Spleen (tissue), 7 donors: ENCODE data around the gene TMC7.
"Not testable (repeated sequence)": the region's sequence is repeated elsewhere in the genome, so short reads cannot be mapped to it uniquely, and the experiment has no call there.

Experiments
- POLR2A ChIP-seq, 3 donors: fragments of 450-650 bp; IDR thresholded peaks; one replicate each; pipeline ENCODE4 v1.5.1; 2017; ENCODE audit warnings: antibody characterized with exemption in 3 of 3, mild to moderate bottlenecking in 1 of 3
- POLR2AphosphoS5 ChIP-seq, 3 donors: sonication (generic); formaldehyde crosslinking; IDR thresholded peaks; one replicate each; pipeline ENCODE4 v1.5.1; 2017; ENCODE audit warnings: antibody characterized with exemption in 3 of 3
- TF ChIP-seq, protein P1 (sequence below), 11 experiments: fragments of 200-600 bp in 7 of 11; fragments of 450-650 bp in 4 of 11; sonication (generic) in 4 of 11; IDR thresholded peaks in 8 of 11; conservative IDR thresholded peaks in 3 of 11; 1 replicate in 7 of 11; 2 replicates in 4 of 11; pipeline versions ENCODE4 v1.4.0 to v1.8.0; 2016 to 2021; ENCODE audit warnings: antibody characterized with exemption in 11 of 11, inconsistent platforms in 4 of 11, mild to moderate bottlenecking in 1 of 11
- donor health status: DM: no; HTN: no; CAD: no; lungs with moderate emphysema.
- donor health status: DM: no; HTN: no; CAD: no.
- donor health status: DM: no; HTN: no; CAD: no.

- TF ChIP-seq, protein P1, sequence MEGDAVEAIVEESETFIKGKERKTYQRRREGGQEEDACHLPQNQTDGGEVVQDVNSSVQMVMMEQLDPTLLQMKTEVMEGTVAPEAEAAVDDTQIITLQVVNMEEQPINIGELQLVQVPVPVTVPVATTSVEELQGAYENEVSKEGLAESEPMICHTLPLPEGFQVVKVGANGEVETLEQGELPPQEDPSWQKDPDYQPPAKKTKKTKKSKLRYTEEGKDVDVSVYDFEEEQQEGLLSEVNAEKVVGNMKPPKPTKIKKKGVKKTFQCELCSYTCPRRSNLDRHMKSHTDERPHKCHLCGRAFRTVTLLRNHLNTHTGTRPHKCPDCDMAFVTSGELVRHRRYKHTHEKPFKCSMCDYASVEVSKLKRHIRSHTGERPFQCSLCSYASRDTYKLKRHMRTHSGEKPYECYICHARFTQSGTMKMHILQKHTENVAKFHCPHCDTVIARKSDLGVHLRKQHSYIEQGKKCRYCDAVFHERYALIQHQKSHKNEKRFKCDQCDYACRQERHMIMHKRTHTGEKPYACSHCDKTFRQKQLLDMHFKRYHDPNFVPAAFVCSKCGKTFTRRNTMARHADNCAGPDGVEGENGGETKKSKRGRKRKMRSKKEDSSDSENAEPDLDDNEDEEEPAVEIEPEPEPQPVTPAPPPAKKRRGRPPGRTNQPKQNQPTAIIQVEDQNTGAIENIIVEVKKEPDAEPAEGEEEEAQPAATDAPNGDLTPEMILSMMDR (IDR thresholded peaks at IDR 0.05 in 8 of 11, conservative IDR thresholded peaks at IDR 0.05 in 3 of 11), result not testable (repeated sequence)
- not testable (repeated sequence) for TF ChIP-seq POLR2AphosphoS5, POLR2A (IDR thresholded peaks at IDR 0.05)
Observed at GRCh38 chr16:18956658-18957241, 27.0 kb upstream of the TMC7 start.
